GM12891 (cell line): ENCODE measurements around the gene ZSCAN16.

Experiments
- POLR2A ChIP-seq: IDR thresholded peaks from 2 replicates; pipeline ENCODE4 v1.6.1; 2011; ENCODE audit warnings: low read depth, low read length, control low read depth
- POLR2AphosphoS5 ChIP-seq: IDR thresholded peaks from 2 replicates; pipeline ENCODE4 v1.6.1; 2011; ENCODE audit warnings: low read depth, low read length, control low read depth
- POU2F2 ChIP-seq: IDR thresholded peaks from 2 replicates; pipeline ENCODE4 v1.6.1; 2011; ENCODE audit warnings: low read depth, mild to moderate bottlenecking, control low read depth, low read length, moderate library complexity
- SPI1 ChIP-seq: IDR thresholded peaks from 2 replicates; pipeline ENCODE4 v1.6.1; 2011; ENCODE audit warnings: low read depth, low read length, control low read depth
- TAF1 ChIP-seq: IDR thresholded peaks from 2 replicates; pipeline ENCODE4 v1.6.1; 2011; ENCODE audit warnings: low read depth, low read length, control low read depth

DNA sequence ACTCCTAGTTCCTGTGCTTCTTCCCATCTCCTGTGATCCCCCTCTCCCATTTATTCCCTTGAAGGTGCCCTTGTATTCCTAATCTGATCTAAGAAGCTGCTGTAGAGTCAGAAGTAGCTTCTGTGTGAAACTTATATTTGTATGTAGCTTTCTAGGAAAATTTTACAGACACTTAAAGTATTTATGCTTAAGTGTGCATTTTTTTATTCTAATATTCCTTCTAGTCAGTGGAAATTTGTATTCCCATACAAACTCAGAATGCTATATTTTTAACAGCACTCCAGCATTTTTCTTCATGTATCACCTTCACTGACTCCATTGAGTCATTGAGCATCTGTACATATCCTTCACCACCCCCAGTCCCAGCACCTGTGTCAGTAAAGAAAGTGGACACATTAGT, 29.9 kb downstream of the ZSCAN16 start:
- TF ChIP-seq POLR2A = no peak
- TF ChIP-seq POLR2AphosphoS5 = no peak
- no peak for TF ChIP-seq POU2F2
- TF ChIP-seq TAF1 = no peak
- no peak for TF ChIP-seq SPI1
